Measurements from ENCODE around the gene ZNF462. TPM values are rescaled to one million over a fixed set of nuclear protein-coding genes. Genes with fewer than 3 reads are reported as not detected.

The ZNF462 gene
- total RNA-seq, 1 donor: 9.8 TPM

GRCh38 chr9:106921341-106921899 lies 58.5 kb downstream of the ZNF462 start:
- Histone ChIP-seq H2AFZ (ENCODE audit: low read length) (peak overlapping the region; percentile 56), H3K27ac (ENCODE audit: low read depth, low read length) (no peak overlapping the region), H3K4me3 (ENCODE audit: insufficient read depth, low read length) (no peak overlapping the region), H3K79me2 (ENCODE audit: insufficient read depth, low read length) (no peaks in the 10 kb centered on the region), H3K9me3 (ENCODE audit: low read depth, low read length) (no peaks in the 10 kb centered on the region), H3K27me3 (ENCODE audit: insufficient read depth, low read length) (no peaks in the 10 kb centered on the region), H3K4me2 (ENCODE audit: insufficient read depth, low read length) (no peak overlapping the region), H3K36me3 (ENCODE audit: insufficient read depth, low read length) (peaks cover 19% of the 10 kb centered on the region), H4K20me1 (ENCODE audit: insufficient read depth, low read length) (no peaks in the 10 kb centered on the region), H3K4me1 (ENCODE audit: insufficient read depth, low read length) (peaks cover 24% of the 10 kb centered on the region)
- DNase-seq (ENCODE audit: insufficient read length, low spot score, missing footprints): no peak
- no peak for TF ChIP-seq CTCF (IDR thresholded peaks at IDR 0.05; ENCODE audit: extremely low read depth, low read depth, low read length)

GRCh38 chr9:106922026-106922425 lies 59.1 kb downstream of the ZNF462 start:
- H3K36me3 ChIP-seq (ENCODE audit: insufficient read depth, low read length): peaks cover 19% of the 10 kb centered on the region
- no peak overlapping the region for H3K27ac ChIP-seq (ENCODE audit: low read depth, low read length)
- DNase-seq (ENCODE audit: insufficient read length, low spot score, missing footprints): no peak
- peaks cover 19% of the 10 kb centered on the region for H3K4me1 ChIP-seq (ENCODE audit: insufficient read depth, low read length)
- no peaks in the 10 kb centered on the region for H4K20me1 ChIP-seq (ENCODE audit: insufficient read depth, low read length)
- H3K9me3 ChIP-seq (ENCODE audit: low read depth, low read length): no peaks in the 10 kb centered on the region
- no peak overlapping the region for H2AFZ ChIP-seq (ENCODE audit: low read length)
- no peak for TF ChIP-seq CTCF (IDR thresholded peaks at IDR 0.05; ENCODE audit: extremely low read depth, low read depth, low read length)
- no peak overlapping the region for H3K4me3 ChIP-seq (ENCODE audit: insufficient read depth, low read length)
- no peaks in the 10 kb centered on the region for H3K79me2 ChIP-seq (ENCODE audit: insufficient read depth, low read length)
- no peaks in the 10 kb centered on the region for H3K27me3 ChIP-seq (ENCODE audit: insufficient read depth, low read length)
- no peak overlapping the region for H3K4me2 ChIP-seq (ENCODE audit: insufficient read depth, low read length)

GRCh38 chr9:106925392-106925791 lies 62.4 kb downstream of the ZNF462 start:
- H3K36me3 ChIP-seq (ENCODE audit: insufficient read depth, low read length): peaks cover 20% of the 10 kb centered on the region
- DNase-seq (ENCODE audit: insufficient read length, low spot score, missing footprints): no peak

GRCh38 chr9:106927916-106928315 lies 65.0 kb downstream of the ZNF462 start:
- Histone ChIP-seq H3K79me2 (ENCODE audit: insufficient read depth, low read length) (no peaks in the 10 kb centered on the region), H3K27me3 (ENCODE audit: insufficient read depth, low read length) (no peaks in the 10 kb centered on the region), H4K20me1 (ENCODE audit: insufficient read depth, low read length) (no peaks in the 10 kb centered on the region), H3K9me3 (ENCODE audit: low read depth, low read length) (no peaks in the 10 kb centered on the region), H3K4me2 (ENCODE audit: insufficient read depth, low read length) (no peak overlapping the region), H3K27ac (ENCODE audit: low read depth, low read length) (no peak overlapping the region), H3K36me3 (ENCODE audit: insufficient read depth, low read length) (peaks cover 38% of the 10 kb centered on the region), H3K4me1 (ENCODE audit: insufficient read depth, low read length) (peaks cover 4% of the 10 kb centered on the region), H2AFZ (ENCODE audit: low read length) (no peak overlapping the region), H3K4me3 (ENCODE audit: insufficient read depth, low read length) (no peak overlapping the region)
- no peak for TF ChIP-seq CTCF (IDR thresholded peaks at IDR 0.05; ENCODE audit: extremely low read depth, low read depth, low read length)
- peak; percentile 57 for DNase-seq (ENCODE audit: insufficient read length, low spot score, missing footprints)

More at GRCh38 chr9:106925392-106925791, 62.4 kb downstream of the ZNF462 start:
- Histone ChIP-seq H4K20me1 (ENCODE audit: insufficient read depth, low read length) (no peaks in the 10 kb centered on the region), H3K4me2 (ENCODE audit: insufficient read depth, low read length) (no peak overlapping the region), H3K4me3 (ENCODE audit: insufficient read depth, low read length) (no peak overlapping the region), H2AFZ (ENCODE audit: low read length) (no peak overlapping the region), H3K79me2 (ENCODE audit: insufficient read depth, low read length) (no peaks in the 10 kb centered on the region), H3K4me1 (ENCODE audit: insufficient read depth, low read length) (peaks cover 17% of the 10 kb centered on the region), H3K9me3 (ENCODE audit: low read depth, low read length) (no peaks in the 10 kb centered on the region), H3K27me3 (ENCODE audit: insufficient read depth, low read length) (no peaks in the 10 kb centered on the region), H3K27ac (ENCODE audit: low read depth, low read length) (no peak overlapping the region)
- TF ChIP-seq CTCF (IDR thresholded peaks at IDR 0.05; ENCODE audit: extremely low read depth, low read depth, low read length): no peak
